ENCODE measurements around the gene CLCN2.

The CLCN2 gene

GRCh38 chr3:184389935-184390528, 28.6 kb upstream of the CLCN2 start:
- no peak for DNase-seq (ENCODE audit: extremely low read depth, low read depth)
- TF ChIP-seq CTCF (IDR thresholded peaks at IDR 0.05; ENCODE audit: low read depth, low read length) = no peak

GRCh38 chr3:184389384-184389783, 28.0 kb upstream of the CLCN2 start:
- DNase-seq (ENCODE audit: extremely low read depth, low read depth) = no peak
- no peak for TF ChIP-seq CTCF (IDR thresholded peaks at IDR 0.05; ENCODE audit: low read depth, low read length)

- TF ChIP-seq CTCF (IDR thresholded peaks at IDR 0.05; ENCODE audit: low read depth, low read length) = no peak
- DNase-seq (ENCODE audit: extremely low read depth, low read depth) = no peak
Observed at GRCh38 chr3:184388936-184389230, 27.5 kb upstream of the CLCN2 start.

- no peak for DNase-seq (ENCODE audit: extremely low read depth, low read depth)
- no peak for TF ChIP-seq CTCF (IDR thresholded peaks at IDR 0.05; ENCODE audit: low read depth, low read length)
Observed at GRCh38 chr3:184388164-184388935, 26.9 kb upstream of the CLCN2 start.

GRCh38 chr3:184387174-184387714, 25.8 kb upstream of the CLCN2 start:
- TF ChIP-seq CTCF (IDR thresholded peaks at IDR 0.05; ENCODE audit: low read depth, low read length) = no peak
- DNase-seq (ENCODE audit: extremely low read depth, low read depth) = no peak

- no peak for TF ChIP-seq CTCF (IDR thresholded peaks at IDR 0.05; ENCODE audit: low read depth, low read length)
- no peak for DNase-seq (ENCODE audit: extremely low read depth, low read depth)
Observed at GRCh38 chr3:184386047-184386806, 24.8 kb upstream of the CLCN2 start.

Data from AG09319 (cell line).